H1 (cell line): Measurements from ENCODE around the gene DVL3. TPM values are rescaled to one million over a fixed set of nuclear protein-coding genes. Genes with fewer than 3 reads are reported as not detected.

Experiments used
- ATF3 ChIP-seq: IDR thresholded peaks from 2 replicates; pipeline ENCODE4 v1.6.1; 2011; ENCODE audit warnings: low read depth, mild to moderate bottlenecking, low read length; ENCODE audit not compliant: insufficient read depth
- KDM1A ChIP-seq: fragments of 200-600, 300-600 bp; sonication (generic); IDR thresholded peaks from 2 replicates; pipeline ENCODE4 v1.7.1; 2016; ENCODE audit warnings: mild to moderate bottlenecking, low read length, borderline replicate concordance
- SP2 ChIP-seq: IDR thresholded peaks from 2 replicates; pipeline ENCODE4 v1.6.1; 2012; ENCODE audit warnings: mild to moderate bottlenecking, low read length, inconsistent platforms
- polyA plus RNA-seq, 7 experiments: library from polyadenylated mRNA; depleted of rRNA in 3 of 7; stranded (reverse) in 5 of 7; unstranded in 2 of 7; fragments of >200 nt in 5 of 7; fragments of 200-250 nt in 2 of 7; gene quantifications; 1 replicate in 5 of 7; 2 replicates in 1 of 7; 4 replicates in 1 of 7; pipeline versions ENCODE4 v1.2.1 to v1.2.3, GENCODE V29; 2011 to 2013; ENCODE audit warnings: missing spikeins in 2 of 7, mixed read lengths in 2 of 7
- total RNA-seq: library from RNA; stranded (reverse); fragmentation: NEBNext Ultra II Directional; extraction: Animal tissue kit (Norgen Biotek cat#: 25700); gene quantifications from 2 replicates; pipeline ENCODE4 v1.2.1, GENCODE V29; 2021

DVL3 gene
- total and polyA plus RNA-seq, 2 of the 8 experiments (the other 6 are each of a cell fraction or from before 2014, with no cell fraction given), result 38.5 to 66.6 TPM

DNA sequence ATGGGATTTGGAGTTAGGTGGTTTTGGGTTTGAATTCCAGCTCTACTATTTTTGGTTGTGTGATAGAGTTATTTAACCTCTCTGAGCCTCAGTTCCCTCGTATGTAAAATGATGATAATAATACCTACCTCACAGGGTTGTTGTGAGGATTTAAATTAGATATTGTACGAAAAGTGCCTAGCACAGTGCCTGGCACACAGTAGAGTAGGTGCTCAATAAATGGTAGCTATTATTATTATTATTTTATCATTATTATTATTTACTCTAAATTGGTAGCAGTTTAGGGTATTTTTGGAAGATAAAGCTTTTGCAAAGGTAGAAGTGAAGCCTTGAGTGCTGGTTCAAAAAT lies 18.2 kb downstream of the DVL3 start (continued):
- TF ChIP-seq SP2 (no peak), ATF3 (no peak), KDM1A (no peak)
